ENCODE results near the gene FHDC1.

The FHDC1 gene

DNA sequence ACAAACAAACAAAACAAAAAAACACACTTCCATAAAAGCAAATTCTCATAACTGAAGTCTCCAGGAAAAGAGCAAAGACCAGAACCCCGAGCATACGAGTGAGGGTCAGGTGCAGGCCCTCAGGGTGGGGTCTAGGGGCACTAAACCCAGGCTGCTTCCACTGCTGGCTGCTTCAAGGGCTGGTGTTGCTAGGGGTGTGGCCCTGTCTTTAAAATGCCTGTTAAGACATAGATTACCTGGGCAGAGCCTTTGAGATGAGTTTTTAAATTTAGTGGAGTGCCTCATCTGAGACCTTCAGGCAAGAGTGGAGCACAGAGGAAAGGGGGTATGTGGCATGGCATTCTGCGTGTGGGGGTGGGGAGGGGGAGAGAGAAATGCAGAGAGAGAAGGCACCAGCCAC lies 87.0 kb downstream of the FHDC1 start:
- no peak for TF ChIP-seq ZFX (IDR thresholded peaks at IDR 0.05; ENCODE audit: borderline replicate concordance)
- TF ChIP-seq CTCF (IDR thresholded peaks at IDR 0.05), result no peak
- H3K27ac ChIP-seq, result no peak overlapping the region

GRCh38 chr4:153023692-153024394 lies 87.7 kb downstream of the FHDC1 start:
- no peak for TF ChIP-seq CTCF (IDR thresholded peaks at IDR 0.05)
- no peak for TF ChIP-seq ZFX (IDR thresholded peaks at IDR 0.05; ENCODE audit: borderline replicate concordance)
- H3K27ac ChIP-seq, result no peak overlapping the region

DNA sequence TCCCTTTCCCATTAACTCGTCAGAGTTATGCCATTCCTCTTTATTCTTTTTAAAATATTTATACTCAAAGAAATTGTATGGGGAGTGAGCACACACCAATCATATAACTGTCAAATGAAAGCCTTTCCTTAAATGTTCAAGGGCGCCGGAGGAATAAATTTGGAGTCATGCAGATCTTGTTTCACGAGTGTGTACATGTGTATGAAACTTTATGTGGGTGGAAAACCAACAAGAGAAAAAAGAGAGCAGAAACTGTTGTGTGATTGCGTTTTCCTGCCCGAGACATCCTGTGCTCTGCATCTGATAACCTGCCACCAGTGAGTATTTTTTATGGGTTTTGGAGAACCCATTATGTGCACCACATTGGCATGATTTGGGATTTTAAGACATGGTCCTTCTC lies 88.3 kb downstream of the FHDC1 start:
- TF ChIP-seq ZFX (IDR thresholded peaks at IDR 0.05; ENCODE audit: borderline replicate concordance), result no peak
- H3K27ac ChIP-seq, result no peak overlapping the region

DNA sequence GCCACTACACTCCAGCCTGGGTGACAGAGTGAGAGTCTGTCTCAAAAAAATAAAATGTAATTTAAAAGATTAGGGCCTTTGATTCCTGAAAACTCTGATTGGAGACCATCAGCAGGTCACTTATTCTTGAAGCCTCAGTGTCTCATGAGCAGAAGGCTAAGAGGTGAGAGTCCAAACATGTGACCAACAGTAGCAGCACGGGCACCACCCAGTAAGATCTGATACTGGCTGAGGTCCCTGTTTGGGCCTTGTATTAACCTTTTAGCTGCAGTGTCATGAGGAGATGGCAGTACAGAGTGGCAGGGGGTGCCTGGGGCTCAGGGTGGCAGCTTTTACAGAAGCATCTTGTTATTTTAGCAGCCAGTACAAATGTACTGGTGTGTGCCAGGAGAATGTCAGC lies 89.3 kb downstream of the FHDC1 start:
- no peak overlapping the region for H3K27ac ChIP-seq
- TF ChIP-seq CTCF (IDR thresholded peaks at IDR 0.05), result no peak
- TF ChIP-seq ZFX (IDR thresholded peaks at IDR 0.05; ENCODE audit: borderline replicate concordance), result no peak

GRCh38 chr4:153026591-153027346 lies 90.6 kb downstream of the FHDC1 start:
- H3K27ac ChIP-seq, result no peak overlapping the region
- TF ChIP-seq CTCF (IDR thresholded peaks at IDR 0.05) (no peak), ZFX (IDR thresholded peaks at IDR 0.05; ENCODE audit: borderline replicate concordance) (no peak)

- TF ChIP-seq CTCF (IDR thresholded peaks at IDR 0.05) (no peak), ZFX (IDR thresholded peaks at IDR 0.05; ENCODE audit: borderline replicate concordance) (no peak)
- no peak overlapping the region for H3K27ac ChIP-seq
Measured at GRCh38 chr4:153027866-153028265, 91.7 kb downstream of the FHDC1 start.

GRCh38 chr4:153028535-153028934 lies 92.4 kb downstream of the FHDC1 start:
- TF ChIP-seq CTCF (IDR thresholded peaks at IDR 0.05) (no peak), ZFX (IDR thresholded peaks at IDR 0.05; ENCODE audit: borderline replicate concordance) (no peak)
- H3K27ac ChIP-seq, result no peak overlapping the region
